Mesenchymal stem cell (in vitro differentiated cells and primary cell): ENCODE results near the gene NLRP1.
A peak's percentile ranks its signal among the peaks of the same experiment; 100 is the strongest.

Source experiments
- DNase-seq: peaks from one replicate; pipeline ENCODE4 v3.0.0-alpha.2; 2013
- H2AFZ ChIP-seq: one replicate; pipeline ENCODE4 v1.6.1; 2013; ENCODE audit warnings: low read depth, mild to moderate bottlenecking, control low read depth, inconsistent platforms, low read length, moderate library complexity
- H2AK5ac ChIP-seq: 2 replicates; pipeline ENCODE4 v1.6.1; 2013; ENCODE audit warnings: low read length, moderate library complexity, mild to moderate bottlenecking, inconsistent platforms; ENCODE audit not compliant: severe bottlenecking
- H2BK120ac ChIP-seq: one replicate; pipeline ENCODE4 v1.6.1; 2013; ENCODE audit warnings: low read depth, mild to moderate bottlenecking, inconsistent platforms, low read length, moderate library complexity
- H2BK12ac ChIP-seq, 2 experiments: one replicate each; pipeline ENCODE4 v1.6.1; 2013; ENCODE audit warnings: inconsistent platforms in 2 of 2, low read length in 2 of 2, mild to moderate bottlenecking in 2 of 2, moderate library complexity in 2 of 2, control low read depth in 1 of 2
- H2BK15ac ChIP-seq: one replicate; pipeline ENCODE4 v1.6.1; 2013; ENCODE audit warnings: mild to moderate bottlenecking, low read depth, inconsistent platforms; ENCODE audit not compliant: poor library complexity, severe bottlenecking
- H2BK5ac ChIP-seq: 2 replicates; pipeline ENCODE4 v1.6.1; 2013; ENCODE audit warnings: low read depth, mild to moderate bottlenecking, low read length, control low read depth, inconsistent platforms; ENCODE audit not compliant: poor library complexity, severe bottlenecking
- H3K14ac ChIP-seq, 2 experiments: one replicate each; pipeline ENCODE4 v1.6.1; 2013; ENCODE audit warnings: inconsistent platforms in 2 of 2, low read length in 2 of 2, control low read depth in 1 of 2, mild to moderate bottlenecking in 1 of 2, moderate library complexity in 1 of 2
- H3K18ac ChIP-seq, 2 experiments: one replicate each; pipeline ENCODE4 v1.6.1; 2013; ENCODE audit warnings: inconsistent platforms in 2 of 2, low read length in 2 of 2, control low read depth in 1 of 2, low read depth in 1 of 2, mild to moderate bottlenecking in 1 of 2
- H3K23ac ChIP-seq, 2 experiments: one replicate each; pipeline ENCODE4 v1.6.1; 2013; ENCODE audit warnings: inconsistent platforms in 2 of 2, low read length in 2 of 2, mild to moderate bottlenecking in 2 of 2, moderate library complexity in 2 of 2, control low read depth in 1 of 2
- H3K27ac ChIP-seq: 2 replicates; pipeline ENCODE4 v1.5.1; 2013; ENCODE audit warnings: mild to moderate bottlenecking, moderate library complexity, low read length, control low read depth, inconsistent platforms; ENCODE audit not compliant: poor library complexity, severe bottlenecking
- H3K27me3 ChIP-seq, 2 experiments: 2 replicates each; pipeline versions ENCODE4 v1.6.1 to v1.7.0; 2013; ENCODE audit warnings: low read length in 2 of 2, mild to moderate bottlenecking in 2 of 2, moderate library complexity in 2 of 2, control low read depth in 1 of 2, inconsistent platforms in 1 of 2; ENCODE audit not compliant: control insufficient read depth in 1 of 2, insufficient read depth in 1 of 2
- H3K36me3 ChIP-seq, 2 experiments: 2 replicates each; pipeline versions ENCODE4 v1.6.1 to v1.7.0; 2013; ENCODE audit warnings: low read length in 2 of 2, control low read depth in 1 of 2, inconsistent platforms in 1 of 2, low read depth in 1 of 2, mild to moderate bottlenecking in 1 of 2; ENCODE audit not compliant: insufficient read depth in 2 of 2, control insufficient read depth in 1 of 2
- H3K4ac ChIP-seq, 2 experiments: one replicate each; pipeline ENCODE4 v1.6.1; 2013; ENCODE audit warnings: inconsistent platforms in 2 of 2, low read length in 2 of 2, mild to moderate bottlenecking in 2 of 2, moderate library complexity in 2 of 2, control low read depth in 1 of 2, low read depth in 1 of 2
- H3K4me1 ChIP-seq: 2 replicates; pipeline ENCODE4 v1.6.1; 2013; ENCODE audit warnings: low read depth, low read length, control low read depth; ENCODE audit not compliant: control insufficient read depth, insufficient read depth
- H3K4me2 ChIP-seq: 2 replicates; pipeline ENCODE4 v1.6.1; 2013; ENCODE audit warnings: low read length, mild to moderate bottlenecking, inconsistent platforms; ENCODE audit not compliant: poor library complexity, severe bottlenecking
- H3K4me3 ChIP-seq, 2 experiments: 2 replicates each; pipeline versions ENCODE4 v1.5.1 to v1.7.0; 2013; ENCODE audit warnings: low read length in 2 of 2, mild to moderate bottlenecking in 2 of 2, control low read depth in 1 of 2, low read depth in 1 of 2; ENCODE audit not compliant: insufficient read depth in 1 of 2
- H3K79me1 ChIP-seq: replicated peaks from 2 replicates; pipeline ENCODE4 v1.6.1; 2013; ENCODE audit warnings: mild to moderate bottlenecking, control low read depth, low read length, inconsistent platforms; ENCODE audit not compliant: poor library complexity, severe bottlenecking
- H3K9ac ChIP-seq: 2 replicates; pipeline ENCODE4 v1.7.0; 2013; ENCODE audit warnings: mild to moderate bottlenecking, low read length, moderate library complexity
- H3K9me3 ChIP-seq: 2 replicates; pipeline ENCODE4 v1.7.0; 2013; ENCODE audit warnings: mild to moderate bottlenecking, low read length; ENCODE audit not compliant: control insufficient read depth
- H4K8ac ChIP-seq: one replicate; pipeline ENCODE4 v1.6.1; 2013; ENCODE audit warnings: inconsistent platforms, mild to moderate bottlenecking, low read length, moderate library complexity
- H4K91ac ChIP-seq: one replicate; pipeline ENCODE4 v1.6.1; 2013; ENCODE audit warnings: mild to moderate bottlenecking, low read length, inconsistent platforms
- WGBS: methylation state at CpG from one replicate; pipeline ENCODE4 v1.1.7; 2013; ENCODE audit warnings: mixed read lengths; 5-methylcytosine and 5-hydroxymethylcytosine counted together

Gene NLRP1

GRCh38 chr17:5500589-5501391 lies 83.5 kb downstream of the NLRP1 start:
- under 1% methylated on average over 52 of the region's 67 CpGs for WGBS
- no peak overlapping the region for H2AK5ac ChIP-seq
- peaks cover 10% of the 10 kb centered on the region for H3K4me1 ChIP-seq
- peak overlapping the region; percentile 96 for H3K4me2 ChIP-seq
- peak overlapping the region; percentile 84 for H3K9ac ChIP-seq
- H3K79me1 ChIP-seq, result peaks cover 1% of the 10 kb centered on the region
- peak overlapping the region; percentile 11 for H4K91ac ChIP-seq
- H4K8ac ChIP-seq, result peak overlapping the region; percentile 8
- H3K27ac ChIP-seq, result no peak overlapping the region
- no peak overlapping the region for H2BK120ac ChIP-seq
- peaks cover 0 to 24% of the 10 kb centered on the region in 2 experiments for H3K36me3 ChIP-seq
- peak; percentile 94 for DNase-seq
- peak overlapping the region; percentile 90 for H2AFZ ChIP-seq
- H3K9me3 ChIP-seq, result no peaks in the 10 kb centered on the region
- peak overlapping the region in 1 of 2 experiments; percentile 59 for H3K4ac ChIP-seq
- H3K23ac ChIP-seq, result peak overlapping the region; percentile 1 to 46
- peaks cover 0 to 4% of the 10 kb centered on the region in 2 experiments for H3K27me3 ChIP-seq
- peak overlapping the region in 1 of 2 experiments; percentile 92 for H3K18ac ChIP-seq
- H3K14ac ChIP-seq, result no peak overlapping the region
- H2BK12ac ChIP-seq, result peak overlapping the region in 1 of 2 experiments; percentile 61
- H2BK15ac ChIP-seq, result no peak overlapping the region
- no peak overlapping the region for H2BK5ac ChIP-seq
- H3K4me3 ChIP-seq, result peak overlapping the region; percentile 73 to 80

GRCh38 chr17:5500247-5500588 lies 84.1 kb downstream of the NLRP1 start:
- H3K4me2 ChIP-seq, result peak overlapping the region; percentile 96

GRCh38 chr17:5499476-5500231 lies 84.7 kb downstream of the NLRP1 start:
- Histone ChIP-seq H2AFZ (peak overlapping the region; percentile 58), H3K23ac (peak overlapping the region in 1 of 2 experiments; percentile 27), H2AK5ac (no peak overlapping the region), H3K4me3 (peak overlapping the region; percentile 73 to 80), H2BK120ac (no peak overlapping the region), H4K8ac (no peak overlapping the region), H3K27ac (no peak overlapping the region), H3K4me1 (peaks cover 10% of the 10 kb centered on the region), H2BK15ac (no peak overlapping the region), H3K9ac (peak overlapping the region; percentile 84), H3K4me2 (peak overlapping the region; percentile 96), H3K36me3 (peaks cover 0 to 14% of the 10 kb centered on the region in 2 experiments), H3K4ac (no peak overlapping the region), H2BK12ac (peak overlapping the region in 1 of 2 experiments; percentile 24), H4K91ac (no peak overlapping the region), H2BK5ac (no peak overlapping the region), H3K79me1 (peaks cover 1% of the 10 kb centered on the region), H3K9me3 (no peaks in the 10 kb centered on the region), H3K18ac (peak overlapping the region in 1 of 2 experiments; percentile 1), H3K27me3 (peaks cover 0 to 4% of the 10 kb centered on the region in 2 experiments), H3K14ac (peak overlapping the region in 1 of 2 experiments; percentile 94)
- DNase-seq, result peak; percentile 42
- WGBS, result 12% methylated on average over 44 of the region's 44 CpGs

More at GRCh38 chr17:5500247-5500588, 84.1 kb downstream of the NLRP1 start:
- Histone ChIP-seq H3K14ac (peak overlapping the region in 1 of 2 experiments; percentile 94), H3K4me1 (peaks cover 10% of the 10 kb centered on the region), H2AFZ (peak overlapping the region; percentile 90), H3K27me3 (peaks cover 0 to 4% of the 10 kb centered on the region in 2 experiments), H2BK15ac (no peak overlapping the region), H2AK5ac (no peak overlapping the region), H3K79me1 (peaks cover 1% of the 10 kb centered on the region), H3K9me3 (no peaks in the 10 kb centered on the region), H4K91ac (no peak overlapping the region), H3K9ac (peak overlapping the region; percentile 84), H3K27ac (no peak overlapping the region), H2BK12ac (no peak overlapping the region), H2BK120ac (no peak overlapping the region), H4K8ac (peak overlapping the region; percentile 8), H2BK5ac (no peak overlapping the region), H3K18ac (peak overlapping the region in 1 of 2 experiments; percentile 92), H3K36me3 (peaks cover 0 to 19% of the 10 kb centered on the region in 2 experiments), H3K4me3 (peak overlapping the region; percentile 73 to 80), H3K23ac (peak overlapping the region; percentile 1 to 46), H3K4ac (peak overlapping the region in 1 of 2 experiments; percentile 59)
- DNase-seq, result peak; percentile 36
- 2% methylated on average over 17 of the region's 18 CpGs for WGBS

GRCh38 chr17:5492970-5493369 lies 91.3 kb downstream of the NLRP1 start:
- Histone ChIP-seq H2BK5ac (no peak overlapping the region), H3K36me3 (peaks cover 6 to 29% of the 10 kb centered on the region in 2 experiments), H2AFZ (no peak overlapping the region), H2AK5ac (no peak overlapping the region), H2BK12ac (no peak overlapping the region), H3K14ac (no peak overlapping the region), H3K23ac (no peak overlapping the region), H4K91ac (no peak overlapping the region), H3K4me3 (no peak overlapping the region), H3K27me3 (no peaks in the 10 kb centered on the region), H2BK120ac (no peak overlapping the region), H2BK15ac (no peak overlapping the region), H3K4ac (no peak overlapping the region), H4K8ac (no peak overlapping the region), H3K4me2 (no peak overlapping the region), H3K27ac (no peak overlapping the region), H3K9me3 (no peaks in the 10 kb centered on the region), H3K79me1 (peaks cover 13% of the 10 kb centered on the region), H3K4me1 (no peaks in the 10 kb centered on the region), H3K18ac (no peak overlapping the region), H3K9ac (no peak overlapping the region)
- no peak for DNase-seq
- WGBS, result no CpG with 5 or more reads among the region's 2 CpGs
